GM21825 (cell line): ENCODE data around the gene SMG9.
"Not testable (repeated sequence)": the region's sequence is repeated elsewhere in the genome, so short reads cannot be mapped to it uniquely, and the experiment has no call there.

ENCODE experiments used
- ATAC-seq: cut with Tn5 transposase; IDR thresholded peaks from one replicate; pipeline ENCODE4 v1.9.1; 2021; ENCODE audit warnings: mild to moderate bottlenecking, moderate library complexity; ENCODE audit not compliant: unreplicated experiment

The SMG9 gene

DNA sequence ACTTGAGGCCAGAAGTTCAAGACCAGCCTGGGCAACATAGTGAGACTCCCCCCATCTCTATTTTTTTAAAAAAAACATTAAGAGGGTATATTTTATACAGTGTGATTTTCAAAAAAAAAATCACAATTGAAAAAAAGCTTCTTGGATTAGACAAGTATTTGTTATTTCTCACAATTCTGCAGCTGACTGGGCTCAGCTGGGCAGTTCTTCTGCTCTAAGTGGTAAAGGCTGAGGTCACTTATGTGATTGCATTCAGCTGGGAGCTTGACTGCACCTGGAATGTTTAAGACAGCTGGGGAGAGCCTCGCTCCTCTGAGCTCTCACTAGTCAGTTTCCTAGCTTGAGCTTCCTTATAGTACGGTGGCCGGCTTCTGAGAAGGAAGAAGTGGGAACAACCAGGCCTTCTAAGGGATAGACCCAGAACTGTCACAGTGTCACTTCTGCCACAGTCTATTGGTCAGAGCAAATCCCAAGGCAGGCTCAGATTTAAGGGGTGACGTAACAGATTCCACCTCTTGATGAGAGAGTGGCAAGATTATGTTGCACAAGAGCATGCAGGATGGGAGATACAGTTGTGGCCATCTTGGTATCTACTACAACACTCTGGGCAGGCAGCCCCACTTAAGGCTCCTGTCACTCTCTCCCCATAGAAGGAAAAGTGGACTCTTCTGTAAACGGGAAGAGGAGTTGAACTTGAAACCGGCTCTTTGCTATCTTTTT lies 58.6 kb downstream of the SMG9 start:
- ATAC-seq = no peak

DNA sequence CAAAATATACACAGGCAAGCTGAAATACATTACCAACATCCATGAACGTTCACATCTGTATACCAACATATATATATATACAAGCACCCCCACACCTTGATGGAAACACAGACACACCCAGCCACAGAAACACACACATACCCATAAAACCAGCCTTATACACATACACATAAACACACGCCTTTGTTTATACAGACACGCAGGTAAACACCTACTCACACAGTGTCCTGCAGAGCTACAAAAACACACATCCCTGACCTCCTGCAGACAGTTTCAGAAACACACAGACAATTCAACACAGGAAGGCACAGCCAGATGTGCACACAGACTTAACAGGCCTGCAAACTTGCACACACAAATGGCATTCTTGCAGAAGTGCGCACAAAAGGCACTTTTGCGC lies 60.2 kb downstream of the SMG9 start:
- no peak for ATAC-seq

DNA sequence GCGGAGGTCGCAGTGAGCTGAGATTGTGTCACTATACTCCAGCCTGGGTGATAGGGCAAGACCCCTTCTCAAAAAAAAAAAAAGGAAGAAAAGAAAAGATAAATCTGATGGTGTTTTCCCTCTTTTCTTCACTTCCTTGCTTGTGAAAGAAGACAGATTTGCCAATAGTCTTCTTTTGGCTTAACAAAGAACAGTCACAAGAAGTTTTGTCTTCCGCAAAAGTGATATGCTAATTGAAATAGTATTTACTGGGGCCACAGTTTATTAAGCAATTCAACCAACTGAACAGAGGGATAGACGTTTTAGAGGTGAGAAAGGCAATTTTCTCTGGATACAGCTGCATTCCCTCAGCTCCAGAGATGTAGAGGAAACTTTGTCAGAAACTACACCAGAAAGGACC lies 61.9 kb downstream of the SMG9 start:
- no peak for ATAC-seq

DNA sequence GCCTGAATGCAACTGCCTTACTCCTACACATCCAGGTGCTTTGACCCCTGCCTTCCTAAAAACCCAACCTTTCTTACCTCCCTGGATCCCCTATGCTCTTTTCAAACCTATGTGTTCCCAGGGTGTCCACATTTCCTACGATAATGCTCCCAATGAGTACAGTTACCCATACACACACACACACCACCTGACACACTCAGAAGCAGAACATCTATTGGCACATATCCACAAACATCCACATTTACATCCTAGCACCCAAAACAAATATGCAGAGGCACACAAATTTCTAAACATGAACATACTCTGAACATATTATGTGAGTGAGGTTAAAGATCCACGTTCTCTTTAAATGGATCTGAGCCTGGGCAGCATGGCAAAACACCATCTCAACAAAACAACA lies 62.4 kb downstream of the SMG9 start:
- ATAC-seq = no peak

DNA sequence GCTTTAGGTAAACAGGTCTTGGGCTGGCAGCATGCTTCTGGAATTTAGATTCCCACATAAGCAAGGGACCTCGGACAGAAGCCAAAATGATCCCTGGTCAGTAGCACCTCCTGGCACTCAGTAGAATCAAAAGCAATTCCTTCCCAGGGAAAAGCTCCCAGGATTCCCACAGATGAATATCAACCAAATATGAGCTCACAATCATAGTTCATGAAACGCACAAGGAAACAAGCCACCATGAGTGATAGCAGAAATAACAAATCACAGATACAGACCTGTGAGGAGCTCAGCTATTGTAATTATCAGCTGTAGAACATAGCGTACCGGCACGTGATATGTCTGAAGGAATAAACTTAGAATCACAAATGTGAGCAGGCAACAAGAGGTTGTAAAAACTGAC lies 63.0 kb downstream of the SMG9 start:
- ATAC-seq = no peak

DNA sequence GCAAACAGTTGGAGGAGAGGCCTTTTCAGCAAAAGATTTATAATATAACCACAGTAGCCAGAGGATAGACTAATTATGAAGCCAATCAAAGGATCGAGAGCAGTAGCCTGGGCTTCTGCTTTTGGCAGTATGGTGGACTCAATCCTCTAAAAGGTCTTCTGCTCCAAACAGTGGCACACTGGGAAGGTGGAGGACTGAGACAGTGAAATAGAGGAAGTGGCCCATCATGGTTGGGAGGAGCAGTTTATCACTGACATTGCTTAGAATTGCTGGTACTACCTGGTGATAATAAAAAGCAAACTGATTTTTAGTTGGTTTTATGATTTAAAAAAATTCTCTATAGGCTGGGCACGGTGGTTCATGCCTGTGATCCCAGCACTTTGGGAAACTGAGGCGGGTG lies 63.9 kb downstream of the SMG9 start:
- ATAC-seq = no peak

DNA sequence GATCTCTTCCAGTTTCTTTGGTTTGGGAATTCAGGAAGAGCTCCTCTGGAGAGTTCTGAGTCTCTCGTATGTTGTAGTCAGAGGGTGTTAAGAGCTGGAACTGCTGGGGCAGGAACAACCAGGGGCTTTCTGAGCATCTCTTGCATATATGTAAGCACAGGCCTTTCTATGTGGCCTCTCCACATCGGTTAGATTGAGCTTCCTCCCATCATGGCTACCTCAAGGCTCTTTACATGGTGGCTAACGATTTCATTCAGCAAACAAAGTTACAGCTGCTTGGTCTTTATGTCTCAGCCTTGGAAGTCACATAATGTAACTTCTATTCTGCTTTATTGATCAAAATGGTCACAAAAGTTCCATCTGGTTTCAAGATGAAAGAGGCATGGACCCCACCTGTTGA lies 64.3 kb downstream of the SMG9 start:
- no peak for ATAC-seq

DNA sequence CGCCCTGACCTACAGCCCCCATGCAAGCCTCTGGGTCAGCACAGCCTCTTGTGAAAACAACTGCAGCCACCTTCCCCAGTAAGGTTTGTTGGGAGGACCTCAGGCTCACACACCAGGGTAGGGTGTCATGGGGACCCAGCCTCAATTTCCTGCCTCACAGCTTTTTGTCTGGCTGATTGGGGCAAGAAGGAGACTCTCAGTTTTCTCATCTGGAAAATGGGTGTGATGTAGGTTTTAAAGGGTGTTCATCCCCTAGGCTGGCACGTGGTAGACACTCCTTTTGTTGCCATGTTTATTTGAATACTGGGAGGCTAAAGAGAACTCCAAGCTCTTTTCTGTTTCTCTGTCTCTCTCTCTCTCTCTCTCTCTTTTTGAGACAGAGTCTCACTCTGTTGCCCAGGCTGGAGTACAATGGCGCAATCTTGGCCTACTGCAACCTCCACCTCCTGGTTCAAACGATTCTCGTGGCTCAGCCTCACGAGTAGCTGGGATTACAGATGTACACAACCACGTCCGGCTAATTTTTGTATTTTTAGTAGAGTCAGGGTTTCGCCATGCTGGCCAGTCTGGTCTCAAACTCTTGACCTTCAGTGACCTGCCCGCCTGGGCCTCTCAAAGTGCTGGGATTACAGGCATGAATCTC lies 66.6 kb downstream of the SMG9 start:
- ATAC-seq = no peak

DNA sequence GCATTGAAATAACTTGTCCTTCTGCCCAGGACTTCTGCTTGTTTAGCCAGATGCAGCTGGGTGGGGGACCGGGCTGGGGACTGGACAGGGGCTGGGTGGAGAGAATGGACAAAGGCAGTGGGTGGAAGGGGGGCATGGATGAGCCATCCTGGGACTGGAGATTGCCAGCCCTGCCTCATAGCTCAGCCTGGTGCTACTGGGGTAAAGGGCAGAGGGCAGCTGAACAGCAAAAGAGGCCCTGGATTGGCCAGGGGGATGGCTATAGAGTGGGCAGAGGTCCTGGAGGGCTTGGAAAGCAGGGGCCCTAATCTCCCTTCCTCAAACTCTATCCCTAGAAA lies 67.1 kb downstream of the SMG9 start:
- ATAC-seq = no peak

DNA sequence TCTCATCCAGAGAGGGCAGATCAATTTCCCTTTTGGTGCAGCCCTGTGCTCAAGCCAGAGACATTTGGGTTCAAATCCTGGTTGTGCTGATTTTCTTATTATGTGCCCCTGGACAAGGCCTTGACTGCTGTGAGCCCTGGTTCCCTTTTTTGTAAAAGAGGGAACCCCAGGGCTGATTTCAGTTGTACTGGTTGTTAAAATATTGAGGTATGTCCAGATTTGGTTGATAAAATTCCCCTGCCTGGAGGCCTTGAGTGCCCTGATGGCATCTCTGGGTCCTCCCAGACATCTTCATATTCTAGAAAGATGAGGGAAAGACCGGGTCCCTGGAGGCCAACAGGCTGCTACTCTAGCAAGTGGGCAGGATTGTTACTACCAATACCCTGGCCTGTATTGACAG lies 70.4 kb downstream of the SMG9 start:
- no peak for ATAC-seq

DNA sequence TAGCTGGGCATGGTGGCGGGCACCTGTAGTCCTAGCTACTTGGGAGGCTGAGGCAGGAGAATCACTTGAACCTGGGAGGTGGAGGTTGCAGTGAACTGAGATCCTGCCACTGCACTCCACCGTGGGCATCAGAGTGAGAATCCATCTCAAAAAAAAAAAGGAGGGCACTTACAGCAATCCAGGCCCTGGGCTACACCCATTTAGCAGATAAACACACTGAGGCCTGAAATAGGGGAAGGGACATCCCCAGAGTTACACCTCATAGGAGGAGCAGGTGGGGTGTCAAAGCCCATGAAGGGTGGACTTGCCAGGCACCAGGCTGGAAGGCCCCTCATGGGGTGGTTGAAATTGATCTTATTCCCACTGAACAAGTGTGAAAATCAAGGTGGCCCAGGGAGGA lies 70.9 kb downstream of the SMG9 start:
- ATAC-seq = no peak

DNA sequence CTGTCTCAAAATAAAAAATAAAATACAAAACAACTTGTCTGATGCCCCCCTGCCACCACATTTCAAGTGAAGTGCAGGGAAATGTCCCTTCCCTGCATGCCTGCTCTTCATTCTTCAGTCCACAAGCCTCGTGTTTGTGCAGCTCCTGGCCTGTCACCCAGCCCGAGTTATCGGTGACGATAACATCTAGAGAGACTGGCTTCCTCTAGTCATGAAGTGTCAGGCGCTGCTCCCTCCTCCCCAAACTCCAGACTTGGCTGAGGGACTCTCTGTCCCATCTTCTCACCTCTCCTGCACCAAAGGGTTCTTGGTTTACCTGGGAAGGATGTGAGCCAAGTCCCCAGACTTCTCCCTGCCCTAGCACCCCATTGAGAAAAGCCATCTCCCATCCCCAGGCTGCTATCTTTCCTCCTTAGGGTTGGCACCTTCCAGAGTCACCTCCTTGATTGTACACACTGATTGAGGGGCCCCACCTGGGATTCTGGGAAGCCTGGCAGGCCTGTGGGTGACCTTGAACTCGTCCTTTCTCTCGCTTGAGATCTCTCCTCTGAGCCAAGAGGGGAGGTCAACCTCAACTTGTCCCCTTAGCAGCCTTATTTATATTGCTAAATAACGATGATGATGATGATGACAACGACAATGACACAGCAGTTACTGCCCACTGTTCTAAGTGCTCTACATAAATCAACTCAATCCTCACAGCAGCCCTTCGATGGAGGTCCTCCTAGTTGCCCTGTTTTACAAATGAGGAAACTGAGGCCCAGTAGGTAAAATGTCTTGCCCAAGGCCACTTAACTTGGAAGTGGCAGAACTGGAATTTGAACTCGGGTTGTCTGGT lies 71.7 kb downstream of the SMG9 start:
- no peak for ATAC-seq

DNA sequence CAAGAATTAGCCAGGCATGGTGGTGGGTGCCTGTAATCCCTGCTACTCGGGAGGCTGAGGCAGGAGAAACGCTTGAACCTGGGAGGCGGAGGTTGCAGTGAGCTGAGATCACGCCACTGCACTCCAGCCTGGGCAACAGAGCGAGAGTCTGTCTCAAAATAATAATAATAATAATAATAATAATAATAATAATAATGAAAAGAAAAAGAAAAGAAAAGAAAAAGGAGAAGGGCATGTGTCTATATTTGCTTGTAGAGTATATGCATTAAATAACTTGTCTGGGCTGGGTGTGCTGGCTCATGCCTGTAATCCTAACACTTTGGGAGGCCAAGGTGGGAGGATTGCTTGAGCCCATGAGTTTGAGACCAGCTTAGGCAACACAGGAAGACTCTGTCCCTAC lies 72.5 kb downstream of the SMG9 start:
- not testable (repeated sequence) for ATAC-seq

DNA sequence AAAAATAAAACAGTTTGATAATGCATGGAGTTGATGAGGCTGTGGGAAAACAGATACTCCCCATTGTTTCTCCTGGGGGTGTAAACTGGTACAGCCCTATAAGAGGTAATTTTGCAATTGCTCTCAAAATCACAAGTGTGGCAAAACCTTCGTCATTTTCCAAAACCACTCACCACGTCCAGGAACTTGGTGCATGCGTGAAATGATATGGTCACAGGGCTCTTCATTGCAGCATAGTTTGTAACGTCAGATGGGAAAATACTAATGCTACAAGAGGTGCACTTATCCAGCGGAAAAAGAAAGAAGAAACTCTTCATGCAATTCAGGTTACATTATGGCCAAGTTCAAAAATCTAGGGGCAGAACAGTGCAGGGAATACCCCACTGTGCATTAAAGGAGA lies 72.9 kb downstream of the SMG9 start:
- ATAC-seq = no peak

DNA sequence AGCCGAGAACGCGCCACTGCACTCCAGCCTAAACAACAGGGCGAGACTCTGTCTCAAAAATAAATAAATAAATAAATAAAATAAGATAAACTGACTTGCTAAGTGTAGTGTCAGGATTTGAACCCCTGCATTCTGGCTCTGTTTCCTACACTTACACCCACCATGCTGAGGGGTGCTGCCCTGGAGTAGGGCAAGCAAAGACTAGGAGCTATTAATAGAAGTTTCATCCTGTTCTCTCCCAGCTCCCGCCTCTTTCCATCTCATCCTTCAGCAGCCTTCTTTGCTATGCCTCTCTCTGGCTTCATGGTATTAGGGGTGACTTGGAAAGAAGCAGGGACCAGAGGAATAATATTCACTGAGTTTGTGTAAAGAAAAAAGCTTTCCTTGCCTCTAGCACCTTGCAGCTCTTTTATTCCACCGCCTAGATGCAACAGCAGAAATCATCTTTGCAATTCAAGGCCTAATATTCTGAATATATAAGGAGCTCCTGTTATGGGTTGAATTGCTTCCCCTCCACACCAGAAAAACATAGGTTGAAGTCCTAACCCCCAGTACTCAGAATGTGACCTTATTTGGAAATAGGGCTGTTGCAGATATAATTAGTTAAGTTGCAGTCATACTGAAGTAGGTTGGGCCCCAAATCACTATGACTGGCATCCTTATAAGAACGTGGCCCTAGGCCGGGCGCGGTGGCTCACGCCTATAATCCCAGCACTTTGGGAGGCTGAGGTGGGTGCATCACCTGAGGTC lies 76.1 kb downstream of the SMG9 start:
- no peak for ATAC-seq
